HL-60/S4 treated with retinoic acid at 250 ng/mL for 4 days and 3 days (cell line): ENCODE results near the gene ZNF362.
"Not testable (repeated sequence)": the region's sequence is repeated elsewhere in the genome, so short reads cannot be mapped to it uniquely, and the experiment has no call there.

Experiments used
- in situ Hi-C: fragments of 300-500 bp; cut with MboI; formaldehyde crosslinking; loops from 2 replicates; pipeline ENCODE4 v1.7.0; 2022; ENCODE audit warnings: low sequenced_read_pairs

The ZNF362 gene

GRCh38 chr1:33282791-33283190 lies 26.5 kb downstream of the ZNF362 start:
- in situ Hi-C loops: no loop called here

GRCh38 chr1:33284049-33284448 lies 27.8 kb downstream of the ZNF362 start:
- in situ Hi-C loops: no loop called here

- in situ Hi-C loops: no loop called here
Observed at GRCh38 chr1:33286451-33287185, 30.3 kb downstream of the ZNF362 start.

- in situ Hi-C loops: no loop called here
Observed at GRCh38 chr1:33287317-33287716, 31.0 kb downstream of the ZNF362 start.

- in situ Hi-C loops: no loop called here
Observed at GRCh38 chr1:33288976-33289857, 32.9 kb downstream of the ZNF362 start.

GRCh38 chr1:33289858-33290154 lies 33.5 kb downstream of the ZNF362 start:
- in situ Hi-C loops: no loop called here

- in situ Hi-C loops: not testable (repeated sequence)
Observed at GRCh38 chr1:33290615-33291014, 34.3 kb downstream of the ZNF362 start.

- in situ Hi-C loops: no loop called here
Observed at GRCh38 chr1:33292726-33293340, 36.5 kb downstream of the ZNF362 start.

GRCh38 chr1:33294071-33295010 lies 38.0 kb downstream of the ZNF362 start:
- in situ Hi-C loops: no loop called here

- in situ Hi-C loops: no loop called here
Observed at GRCh38 chr1:33295023-33295422, 38.7 kb downstream of the ZNF362 start.

GRCh38 chr1:33295450-33296081 lies 39.3 kb downstream of the ZNF362 start:
- in situ Hi-C loops: no loop called here

GRCh38 chr1:33296082-33296458 lies 39.8 kb downstream of the ZNF362 start:
- in situ Hi-C loops: no loop called here

- in situ Hi-C loops: no loop called here
Observed at GRCh38 chr1:33296824-33297223, 40.5 kb downstream of the ZNF362 start.

- in situ Hi-C loops: no loop called here
Observed at GRCh38 chr1:33297911-33298622, 41.8 kb downstream of the ZNF362 start.

GRCh38 chr1:33298623-33299277 lies 42.5 kb downstream of the ZNF362 start:
- in situ Hi-C loops: no loop called here

- in situ Hi-C loops: no loop called here
Observed at GRCh38 chr1:33299461-33300155, 43.3 kb downstream of the ZNF362 start.

GRCh38 chr1:33300673-33301072 lies 44.4 kb downstream of the ZNF362 start:
- in situ Hi-C loops: no loop called here

- in situ Hi-C loops: no loop called here
Observed at GRCh38 chr1:33301273-33301984, 45.1 kb downstream of the ZNF362 start.
